ENCODE results near the gene RPL10.
"Not testable (repeated sequence)": the region's sequence is repeated elsewhere in the genome, so short reads cannot be mapped to it uniquely, and the experiment has no call there.

The RPL10 gene

DNA sequence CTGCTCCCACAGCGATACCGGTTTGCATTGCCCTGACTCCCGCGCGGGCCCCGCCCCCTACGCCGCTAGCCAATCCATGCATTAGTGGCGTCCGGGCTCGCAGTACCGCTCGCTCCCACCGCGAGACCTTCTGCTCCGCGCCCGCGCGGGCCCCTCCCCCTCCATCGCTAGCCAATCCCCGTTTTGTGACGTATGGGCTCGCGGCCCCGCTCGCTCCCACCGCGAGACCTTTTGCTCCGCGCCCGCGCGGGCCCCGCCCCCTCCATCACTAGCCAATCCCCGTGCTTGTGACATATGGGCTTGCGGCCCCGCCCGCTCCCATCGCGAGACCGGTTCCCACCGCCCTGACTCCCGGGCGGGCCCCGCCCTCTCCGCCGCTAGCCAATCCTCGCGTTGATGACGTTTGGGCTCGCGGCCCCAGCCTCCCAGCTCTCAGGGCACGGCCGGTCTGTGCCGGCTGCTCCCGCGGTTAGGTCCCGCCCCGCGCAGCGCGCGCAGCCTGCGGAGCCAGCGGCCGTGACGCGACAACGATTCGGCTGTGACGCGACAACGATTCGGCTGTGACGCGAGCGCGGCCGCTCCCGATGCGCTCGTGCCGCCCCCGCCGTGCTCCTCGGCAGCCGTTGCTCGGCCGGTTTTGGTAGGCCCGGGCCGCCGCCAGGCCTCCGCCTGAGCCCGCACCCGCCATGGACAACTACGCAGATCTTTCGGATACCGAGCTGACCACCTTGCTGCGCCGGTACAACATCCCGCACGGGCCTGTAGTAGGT is 19.2 kb upstream of the RPL10 start, which contains the start of gene EMD:
TSS of gene EMD (plus strand) at position 497 of the 770 bp plus-strand sequence. CDS start at position 687, 190 bp downstream.
- DNase-seq = peak; percentile 98

- DNase-seq = no peak
Observed at GRCh38 chrX:154379569-154379951, 18.6 kb upstream of the RPL10 start.

DNA sequence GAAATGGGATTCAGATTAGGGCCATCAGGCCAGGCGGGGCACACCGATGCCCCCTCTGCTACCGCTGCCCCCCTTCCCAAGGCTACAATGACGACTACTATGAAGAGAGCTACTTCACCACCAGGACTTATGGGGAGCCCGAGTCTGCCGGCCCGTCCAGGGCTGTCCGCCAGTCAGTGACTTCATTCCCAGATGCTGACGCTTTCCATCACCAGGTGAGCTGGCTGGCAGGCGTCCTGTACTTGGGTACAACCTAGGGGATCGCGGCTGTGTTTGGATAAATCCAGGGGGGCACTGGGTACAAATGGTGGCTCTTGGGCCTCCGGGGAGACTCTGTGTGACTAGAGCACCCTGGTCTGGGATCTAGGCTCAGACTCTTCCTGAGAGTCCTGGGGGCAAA is 18.0 kb upstream of the RPL10 start:
- DNase-seq = no peak

DNA sequence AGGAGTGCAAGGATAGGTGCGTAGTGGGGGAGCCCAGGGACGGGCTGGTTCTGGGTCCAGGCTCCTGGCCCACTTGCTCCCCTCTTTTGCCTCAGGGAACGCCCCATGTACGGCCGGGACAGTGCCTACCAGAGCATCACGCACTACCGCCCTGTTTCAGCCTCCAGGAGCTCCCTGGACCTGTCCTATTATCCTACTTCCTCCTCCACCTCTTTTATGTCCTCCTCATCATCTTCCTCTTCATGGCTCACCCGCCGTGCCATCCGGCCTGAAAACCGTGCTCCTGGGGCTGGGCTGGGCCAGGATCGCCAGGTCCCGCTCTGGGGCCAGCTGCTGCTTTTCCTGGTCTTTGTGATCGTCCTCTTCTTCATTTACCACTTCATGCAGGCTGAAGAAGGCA is 17.4 kb upstream of the RPL10 start:
- no peak for DNase-seq

DNA sequence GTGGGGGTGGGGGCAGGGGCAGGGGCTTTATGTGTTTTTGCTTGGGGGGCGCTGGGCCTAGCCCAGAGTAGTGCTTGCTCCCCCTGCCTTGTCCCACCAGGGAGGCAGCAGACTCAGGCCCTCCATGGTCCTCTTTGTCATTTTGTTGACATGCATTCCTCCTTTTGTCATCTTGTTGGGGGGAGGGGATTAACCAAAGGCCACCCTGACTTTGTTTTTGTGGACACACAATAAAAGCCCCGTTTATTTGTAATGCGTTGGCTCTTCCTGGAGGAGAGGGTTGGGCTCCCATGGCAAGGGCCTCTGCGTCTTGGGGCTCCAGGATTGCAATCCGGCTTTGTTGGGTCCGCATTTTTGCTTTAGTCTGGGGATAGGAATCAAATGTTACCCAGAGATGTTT is 16.9 kb upstream of the RPL10 start:
- DNase-seq = no peak

GRCh38 chrX:154382483-154383069 is 15.6 kb upstream of the RPL10 start:
- no peak for DNase-seq

DNA sequence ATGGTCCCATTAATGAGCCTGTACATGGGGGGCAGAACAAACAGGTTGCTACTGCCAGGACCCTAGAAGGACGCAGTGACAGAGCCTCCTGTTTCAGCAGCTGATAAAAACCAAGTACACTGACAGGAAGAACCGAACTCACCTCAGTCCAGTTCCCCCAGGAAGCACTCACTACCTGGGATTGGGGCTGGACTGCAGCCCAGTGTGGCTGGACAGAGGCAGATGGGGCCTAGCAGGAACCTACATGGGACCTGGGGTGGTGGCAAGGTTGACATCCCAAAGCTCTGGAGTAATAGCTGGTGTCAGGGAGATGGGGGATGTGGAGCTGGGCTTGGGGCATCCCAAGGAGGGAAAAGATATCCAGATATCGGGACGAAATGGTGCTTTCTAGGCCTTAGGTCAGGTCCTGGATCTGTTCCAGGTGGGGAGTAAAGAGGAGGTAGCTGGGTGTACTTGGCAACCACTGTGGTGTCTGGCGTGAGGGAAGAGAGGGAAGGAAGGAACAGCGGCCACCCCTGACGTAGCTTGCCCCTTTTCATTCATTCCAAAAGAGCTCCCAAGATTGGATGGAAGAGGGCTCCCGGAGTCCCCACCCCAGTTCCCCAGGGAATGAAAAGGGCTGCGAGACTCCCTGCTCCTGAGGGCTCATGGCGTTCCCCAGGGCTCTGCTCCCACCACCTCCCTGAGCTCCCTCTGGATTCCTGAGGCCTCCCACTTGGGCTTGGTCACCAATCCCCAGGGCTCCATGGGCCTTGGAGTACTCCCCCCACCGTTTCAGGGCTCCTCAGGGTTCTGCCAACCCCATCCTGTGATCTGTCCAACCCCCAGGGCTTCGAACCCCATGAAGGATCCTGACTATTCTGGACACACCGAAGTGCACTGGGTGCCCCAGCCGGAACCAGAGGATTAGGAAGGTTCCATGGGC is 14.6 kb upstream of the RPL10 start:
- no peak for DNase-seq

DNA sequence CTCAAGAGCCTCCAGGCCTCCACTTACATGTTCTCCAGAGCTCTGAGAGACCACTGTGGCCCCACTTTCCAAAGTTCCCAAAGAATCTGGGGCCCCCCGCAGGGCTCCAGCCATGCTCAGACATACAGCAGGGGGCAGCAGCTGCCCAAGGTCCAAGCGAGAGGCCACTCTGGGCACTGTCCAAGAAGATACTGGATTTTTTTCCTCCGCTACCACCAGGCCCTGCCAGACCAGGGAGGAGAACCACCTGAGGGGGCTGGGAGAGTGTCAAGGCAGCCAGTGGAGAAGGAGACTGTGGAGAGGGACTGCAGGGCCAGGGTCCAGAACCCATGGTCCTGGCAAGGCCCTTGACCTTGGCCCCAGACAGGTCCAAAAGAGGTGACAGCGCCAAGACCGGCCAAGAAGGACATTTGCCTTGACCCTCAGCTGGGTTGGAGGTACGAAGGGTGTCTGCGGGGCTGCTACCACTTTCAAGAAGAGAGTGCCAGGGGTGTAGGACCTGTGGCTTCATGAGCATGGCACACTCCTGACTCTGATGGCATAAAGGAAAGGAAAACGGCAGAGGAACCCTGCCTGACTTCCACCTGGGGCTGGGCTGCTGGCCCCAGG is 13.8 kb upstream of the RPL10 start:
- no peak for DNase-seq

DNA sequence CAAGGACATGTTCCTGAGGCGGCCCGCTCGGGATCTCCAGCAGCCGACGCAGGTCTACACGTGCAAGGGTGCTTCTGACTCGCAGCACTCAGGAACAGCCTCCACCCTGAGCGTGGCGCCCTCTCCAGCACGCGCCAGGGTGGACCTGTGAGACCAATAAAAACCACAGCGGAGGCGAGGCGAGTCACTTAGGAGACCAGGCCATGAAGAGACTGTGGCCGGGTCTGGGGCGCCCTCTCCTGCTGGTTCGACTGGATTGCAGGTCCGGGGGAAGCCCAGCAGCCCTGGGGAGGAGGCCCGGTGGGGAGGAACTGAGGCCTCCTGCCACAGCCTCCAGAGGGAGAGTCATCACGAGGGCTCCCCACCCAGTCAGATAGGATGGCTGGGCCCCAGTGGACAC is 10.1 kb upstream of the RPL10 start:
- DNase-seq = not testable (repeated sequence)

- not testable (repeated sequence) for DNase-seq
Observed at GRCh38 chrX:154388649-154389048, 9.5 kb upstream of the RPL10 start.

- DNase-seq = not testable (repeated sequence)
Observed at GRCh38 chrX:154389812-154390747, 8.1 kb upstream of the RPL10 start.

DNA sequence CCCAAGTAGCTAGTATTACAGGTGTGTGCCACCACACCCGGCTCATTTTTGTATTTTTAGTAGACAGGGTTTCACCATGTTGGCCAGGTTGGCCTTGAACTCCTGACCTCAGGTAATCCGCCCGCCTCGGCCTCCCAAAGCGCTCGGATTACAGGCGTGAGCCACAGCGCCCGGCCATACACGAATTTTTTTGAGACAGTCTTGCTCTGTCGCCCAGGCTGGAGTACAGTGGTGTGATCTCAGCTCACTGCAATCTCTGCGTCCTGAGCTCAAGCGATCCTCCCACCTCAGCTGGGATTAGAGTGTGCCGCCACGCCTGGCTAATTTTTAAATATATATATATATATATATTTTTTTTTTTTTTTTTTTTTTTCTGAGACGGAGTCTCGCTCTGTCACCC is 1.8 kb upstream of the RPL10 start:
- not testable (repeated sequence) for DNase-seq

DNA sequence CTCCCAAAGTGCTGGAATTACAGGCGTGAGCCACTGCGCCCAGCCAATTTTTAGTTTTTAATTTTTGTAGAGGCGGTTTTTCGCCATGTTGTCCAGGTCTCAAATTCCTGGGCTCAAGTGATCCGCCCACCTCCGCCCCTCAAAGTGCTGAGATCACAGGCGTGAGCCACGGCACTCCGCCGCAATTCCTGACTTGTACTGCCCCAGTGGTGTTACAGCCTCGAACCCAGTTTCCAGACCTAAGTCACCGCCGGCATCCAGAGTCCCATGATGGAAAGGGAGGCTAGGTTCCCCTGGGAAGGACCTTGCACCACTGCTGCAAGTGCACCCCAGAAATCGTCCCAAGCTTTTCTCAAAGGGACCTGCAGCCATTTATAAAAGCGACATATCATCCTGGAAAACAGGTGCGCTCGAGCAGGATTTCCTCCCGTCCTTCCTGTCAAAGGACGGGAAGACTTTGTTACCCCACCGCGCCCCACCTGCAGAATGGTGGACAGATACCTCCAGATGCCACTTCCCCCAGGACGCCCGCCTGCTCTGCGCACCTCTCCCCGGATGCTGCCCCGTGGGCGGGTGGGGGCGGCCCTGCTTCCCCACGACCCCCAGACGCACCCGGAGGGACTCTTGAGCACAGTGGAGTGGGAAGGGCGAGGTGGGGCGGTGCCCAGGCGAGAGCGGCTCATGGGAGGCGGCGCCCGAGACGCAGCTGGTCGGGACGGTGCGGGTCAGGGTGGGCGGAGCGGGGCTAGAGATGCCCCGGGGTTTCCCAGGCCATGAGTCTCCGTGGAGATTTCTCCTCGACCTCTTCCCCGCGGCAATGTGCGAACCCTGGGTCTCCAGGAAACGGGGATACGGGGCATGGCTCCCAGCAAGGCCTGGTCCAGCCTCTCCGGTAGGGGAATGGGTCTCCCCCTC is 947 bp upstream of the RPL10 start:
- peak; percentile 84 for DNase-seq

DNA sequence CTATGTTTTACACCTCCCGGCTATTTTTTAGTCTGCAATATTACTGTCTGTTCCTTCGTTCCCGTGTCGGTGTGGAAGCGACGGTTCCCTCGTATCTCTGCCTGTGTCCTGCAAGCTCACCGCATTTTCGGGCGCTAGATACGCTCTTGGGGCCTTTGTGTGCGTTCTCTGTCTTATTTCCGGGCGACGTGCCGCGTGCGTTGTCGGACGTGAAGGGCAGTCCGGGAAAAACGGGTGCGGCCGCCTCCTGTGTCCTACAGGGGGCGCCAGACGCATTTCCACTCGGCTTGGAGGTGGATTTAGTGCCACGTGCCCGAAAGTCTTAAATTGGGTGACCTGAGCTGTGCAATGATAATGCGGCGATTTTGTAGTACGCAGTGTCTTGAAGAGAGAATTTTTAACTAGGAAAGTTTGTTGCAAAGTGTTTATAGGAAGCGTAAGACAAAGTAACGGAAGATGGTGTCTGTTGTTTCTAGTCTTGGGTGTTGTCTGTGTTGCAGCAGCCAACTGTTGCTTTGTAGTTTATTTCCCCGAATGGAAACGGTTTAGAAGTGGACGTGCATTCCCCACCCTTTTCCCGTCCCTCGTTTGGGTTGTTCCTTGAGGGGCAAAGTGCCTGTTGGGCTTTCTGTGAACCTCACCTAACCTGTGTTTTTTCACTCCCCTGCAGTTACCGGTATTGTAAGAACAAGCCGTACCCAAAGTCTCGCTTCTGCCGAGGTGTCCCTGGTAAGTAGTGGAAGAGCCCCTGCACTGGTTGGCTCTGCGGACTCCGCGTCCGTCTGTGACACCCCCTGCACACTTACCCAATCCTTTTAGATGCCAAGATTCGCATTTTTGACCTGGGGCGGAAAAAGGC is 720 bp downstream of the RPL10 start:
- peak; percentile 92 for DNase-seq

- DNase-seq = no peak
Observed at GRCh38 chrX:154399527-154400368, 1.6 kb downstream of the RPL10 start.

DNA sequence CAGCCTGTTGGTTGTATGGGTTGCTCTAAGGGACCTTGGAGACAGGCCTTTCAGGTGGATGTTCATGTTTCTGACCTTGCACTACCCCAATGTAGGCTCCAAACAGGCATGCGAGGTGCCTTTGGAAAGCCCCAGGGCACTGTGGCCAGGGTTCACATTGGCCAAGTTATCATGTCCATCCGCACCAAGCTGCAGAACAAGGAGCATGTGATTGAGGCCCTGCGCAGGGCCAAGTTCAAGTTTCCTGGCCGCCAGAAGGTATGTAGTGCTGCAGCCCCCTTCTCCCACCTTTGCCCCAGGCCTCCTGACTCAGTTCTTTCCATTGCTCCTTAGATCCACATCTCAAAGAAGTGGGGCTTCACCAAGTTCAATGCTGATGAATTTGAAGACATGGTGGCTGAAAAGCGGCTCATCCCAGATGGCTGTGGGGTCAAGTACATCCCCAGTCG is 2.2 kb downstream of the RPL10 start:
- not testable (repeated sequence) for DNase-seq

DNA sequence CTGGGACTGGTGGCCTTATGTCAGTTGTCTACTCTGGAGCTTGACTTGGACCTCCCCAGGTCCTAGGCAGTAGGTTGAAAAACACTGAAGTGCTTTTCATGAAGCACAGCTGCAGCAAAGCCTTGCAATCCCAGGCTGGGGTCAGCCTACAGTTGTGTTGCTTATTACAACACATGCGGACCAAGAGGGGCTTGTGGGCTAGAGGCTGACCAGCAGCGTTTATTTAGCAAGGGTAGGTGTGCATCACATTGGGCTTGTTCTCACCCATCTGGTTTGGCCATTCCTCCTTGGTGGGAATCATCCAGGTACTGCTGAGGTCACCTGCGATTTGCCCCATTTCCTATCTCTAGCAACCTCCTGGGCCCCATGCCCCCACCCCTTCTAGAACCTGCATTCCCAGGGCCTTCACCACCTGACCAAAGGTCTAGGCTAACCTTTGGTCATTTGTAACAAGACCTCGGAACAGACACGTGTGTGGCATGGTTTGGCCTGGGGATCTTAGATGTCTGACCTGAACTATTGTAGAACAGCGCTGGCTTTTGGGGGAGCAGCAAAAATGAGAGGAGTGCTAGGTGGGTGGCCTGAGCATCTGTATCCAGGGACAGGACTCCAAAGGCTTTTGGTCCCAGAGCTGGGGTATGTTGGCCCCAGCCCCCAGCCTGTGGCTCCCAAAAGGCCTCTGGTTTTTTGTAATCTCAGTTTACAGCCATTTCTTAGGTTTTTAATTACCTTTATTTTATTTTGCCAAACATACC is 3.0 kb downstream of the RPL10 start:
- no peak for DNase-seq

Measured in femur (tissue), 1 donor.